NT2/D1 (cell line): Measurements from ENCODE around the gene VEPH1.

ENCODE experiments used
- SUZ12 ChIP-seq: IDR thresholded peaks from 2 replicates; pipeline ENCODE4 v1.6.1; 2011; ENCODE audit not compliant: insufficient read length, insufficient read depth; ENCODE audit errors: extremely low read depth
- YY1 ChIP-seq: IDR thresholded peaks from 2 replicates; pipeline ENCODE4 v1.6.1; 2011; ENCODE audit not compliant: insufficient read length, insufficient read depth
- ZNF274 ChIP-seq: IDR thresholded peaks from 2 replicates; pipeline ENCODE4 v1.6.1; 2011; ENCODE audit warnings: mild to moderate bottlenecking, low read depth, low read length

DNA sequence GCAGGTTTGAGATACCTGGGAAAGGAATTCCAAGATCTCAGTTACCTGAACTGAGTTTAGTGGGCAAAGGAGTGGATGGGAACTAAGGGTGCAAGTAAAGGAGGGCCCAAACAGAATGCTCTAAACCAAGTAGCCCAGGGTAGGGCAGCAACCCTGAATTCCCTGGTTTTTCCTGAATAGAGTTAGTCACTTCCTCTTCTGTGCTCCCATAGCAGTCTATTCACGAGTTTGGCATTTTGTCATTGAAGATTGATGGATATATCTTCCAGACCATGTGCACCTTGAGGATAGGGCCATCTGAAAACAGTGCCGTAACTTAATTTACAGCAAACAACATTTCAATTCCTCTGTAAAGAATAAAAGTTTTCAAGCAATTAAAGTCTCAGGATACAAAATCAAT is 85.1 kb downstream of the VEPH1 start:
- TF ChIP-seq YY1 = no peak
- TF ChIP-seq SUZ12 = no peak
- no peak for TF ChIP-seq ZNF274
